GM23338 (cell line): Measurements from ENCODE around the gene PSMD13. TPM values are rescaled to one million over a fixed set of nuclear protein-coding genes. Genes with fewer than 3 reads are reported as not detected.

ENCODE experiments used
- ATAC-seq: fragments of 200-7000 bp; cut with Tn5 transposase; 3 replicates; pipeline ENCODE4 v1.9.1; 2020
- DNase-seq: peaks from one replicate; pipeline ENCODE4 v3.0.0-alpha.2; 2015; ENCODE audit warnings: low spot score
- H2AFZ ChIP-seq: fragments of 200-600 bp; sonication (generic); 2 replicates; pipeline ENCODE4 v1.8.0; 2016; ENCODE audit warnings: antibody characterized with exemption, mild to moderate bottlenecking, moderate library complexity
- H3F3A ChIP-seq: fragments of 200-600 bp; sonication (generic); replicated peaks from 2 replicates; pipeline ENCODE4 v1.8.0; 2017; ENCODE audit warnings: antibody characterized with exemption, mixed run types, low read depth
- H3K27ac ChIP-seq: fragments of 200-600 bp; sonication (generic); 2 replicates; pipeline ENCODE4 v1.6.1; 2016; ENCODE audit warnings: low read depth
- H3K27me3 ChIP-seq: fragments of 200-600 bp; sonication (generic); 2 replicates; pipeline ENCODE4 v1.8.0; 2016; ENCODE audit warnings: mild to moderate bottlenecking, mixed run types, moderate library complexity; ENCODE audit not compliant: insufficient read depth
- H3K36me3 ChIP-seq: fragments of 200-600 bp; sonication (generic); 2 replicates; pipeline ENCODE4 v1.8.0; 2016; ENCODE audit warnings: mild to moderate bottlenecking; ENCODE audit not compliant: insufficient read depth
- H3K4me1 ChIP-seq: fragments of 200-600 bp; sonication (generic); 2 replicates; pipeline ENCODE4 v1.8.0; 2016; ENCODE audit warnings: mild to moderate bottlenecking, moderate library complexity; ENCODE audit not compliant: insufficient read depth
- H3K4me2 ChIP-seq: fragments of 200-600 bp; sonication (generic); 2 replicates; pipeline ENCODE4 v1.7.1; 2017; ENCODE audit warnings: mixed run types
- H3K4me3 ChIP-seq: fragments of 200-600 bp; sonication (generic); 2 replicates; pipeline ENCODE4 v1.6.1; 2016; ENCODE audit warnings: mixed run types
- H3K79me2 ChIP-seq: fragments of 200-600 bp; sonication (generic); replicated peaks from 2 replicates; pipeline ENCODE4 v1.8.0; 2017; ENCODE audit warnings: mild to moderate bottlenecking; ENCODE audit not compliant: insufficient read depth
- H3K9me2 ChIP-seq: fragments of 200-600 bp; sonication (generic); 2 replicates; pipeline ENCODE4 v1.8.0; 2017; ENCODE audit not compliant: insufficient read depth
- H4K20me1 ChIP-seq: fragments of 200-600 bp; sonication (generic); replicated peaks from 2 replicates; pipeline ENCODE4 v1.8.0; 2017; ENCODE audit warnings: mild to moderate bottlenecking; ENCODE audit not compliant: insufficient read depth
- H3K27ac Mint-ChIP-seq: 2 replicates; pipeline ENCODE4 v1.8.0; 2020; ENCODE audit warnings: inconsistent platforms, mild to moderate bottlenecking, moderate library complexity, mixed read lengths
- H3K27me3 Mint-ChIP-seq: 3 replicates; pipeline ENCODE4 v1.8.0; 2022; ENCODE audit warnings: low read depth, mild to moderate bottlenecking, moderate library complexity, mixed read lengths, inconsistent platforms; ENCODE audit not compliant: insufficient read depth, poor library complexity
- H3K36me3 Mint-ChIP-seq: 3 replicates; pipeline ENCODE4 v1.8.0; 2021; ENCODE audit warnings: low read depth, mild to moderate bottlenecking, inconsistent platforms, moderate library complexity, mixed read lengths
- H3K4me1 Mint-ChIP-seq: 3 replicates; pipeline ENCODE4 v1.8.0; 2020; ENCODE audit warnings: mild to moderate bottlenecking, inconsistent platforms, mixed read lengths
- H3K4me3 Mint-ChIP-seq: 3 replicates; pipeline ENCODE4 v1.8.0; 2021; ENCODE audit warnings: moderate library complexity, mild to moderate bottlenecking, inconsistent platforms, mixed read lengths
- H3K9me3 Mint-ChIP-seq: 3 replicates; pipeline ENCODE4 v1.8.0; 2020; ENCODE audit warnings: moderate library complexity, mild to moderate bottlenecking, inconsistent platforms, mixed read lengths
- CREB1 ChIP-seq: fragments of 250-450 bp; sonication (Bioruptor Pico); IDR thresholded peaks from 2 replicates; pipeline ENCODE4 v1.5.0; 2020; ENCODE audit warnings: low read depth, mild to moderate bottlenecking, moderate library complexity
- POLR2AphosphoS5 ChIP-seq: IDR thresholded peaks from 2 replicates; pipeline ENCODE4 v1.6.1; 2016; ENCODE audit warnings: antibody characterized with exemption, low read depth
- ZNF331 ChIP-seq: fragments of 250-450 bp; sonication (Bioruptor Pico); IDR thresholded peaks from 2 replicates; pipeline ENCODE4 v1.5.0; 2020; ENCODE audit warnings: low read depth, mild to moderate bottlenecking, moderate library complexity
- polyA plus RNA-seq: library from polyadenylated mRNA; unstranded; fragments of >200 nt; fragmentation: Nextera tagmentation; extraction: Ambion mirVana; gene quantifications from 2 replicates; pipeline ENCODE4 v1.2.1, GENCODE V29; 2016
- total RNA-seq: library from RNA; depleted of rRNA; stranded (reverse); fragments of >200 nt; shearing (Covaris generic); gene quantifications from 2 replicates; pipeline ENCODE4 v1.2.3, GENCODE V29; 2014
- TF ChIP-seq, protein P1 (sequence below): IDR thresholded peaks from 2 replicates; pipeline ENCODE4 v1.6.1; 2016; ENCODE audit warnings: antibody characterized with exemption
- TF ChIP-seq, protein P2 (sequence below): IDR thresholded peaks from one replicate; pipeline ENCODE4 v1.6.1; 2018; ENCODE audit warnings: antibody characterized with exemption; ENCODE audit not compliant: unreplicated experiment
- TF ChIP-seq, protein P3 (sequence below), 2 experiments: fragments of 200-600 bp in 1 of 2; sonication (generic) in 1 of 2; conservative IDR thresholded peaks; 2 replicates each; pipeline versions ENCODE4 v1.5.1 to v1.6.1; 2016 to 2017; ENCODE audit warnings: antibody characterized with exemption in 2 of 2, low read depth in 2 of 2, mild to moderate bottlenecking in 2 of 2, moderate library complexity in 1 of 2

PSMD13 gene
- total and polyA plus RNA-seq, 2 experiments from 2014 or later, result 111 to 114 TPM

DNA sequence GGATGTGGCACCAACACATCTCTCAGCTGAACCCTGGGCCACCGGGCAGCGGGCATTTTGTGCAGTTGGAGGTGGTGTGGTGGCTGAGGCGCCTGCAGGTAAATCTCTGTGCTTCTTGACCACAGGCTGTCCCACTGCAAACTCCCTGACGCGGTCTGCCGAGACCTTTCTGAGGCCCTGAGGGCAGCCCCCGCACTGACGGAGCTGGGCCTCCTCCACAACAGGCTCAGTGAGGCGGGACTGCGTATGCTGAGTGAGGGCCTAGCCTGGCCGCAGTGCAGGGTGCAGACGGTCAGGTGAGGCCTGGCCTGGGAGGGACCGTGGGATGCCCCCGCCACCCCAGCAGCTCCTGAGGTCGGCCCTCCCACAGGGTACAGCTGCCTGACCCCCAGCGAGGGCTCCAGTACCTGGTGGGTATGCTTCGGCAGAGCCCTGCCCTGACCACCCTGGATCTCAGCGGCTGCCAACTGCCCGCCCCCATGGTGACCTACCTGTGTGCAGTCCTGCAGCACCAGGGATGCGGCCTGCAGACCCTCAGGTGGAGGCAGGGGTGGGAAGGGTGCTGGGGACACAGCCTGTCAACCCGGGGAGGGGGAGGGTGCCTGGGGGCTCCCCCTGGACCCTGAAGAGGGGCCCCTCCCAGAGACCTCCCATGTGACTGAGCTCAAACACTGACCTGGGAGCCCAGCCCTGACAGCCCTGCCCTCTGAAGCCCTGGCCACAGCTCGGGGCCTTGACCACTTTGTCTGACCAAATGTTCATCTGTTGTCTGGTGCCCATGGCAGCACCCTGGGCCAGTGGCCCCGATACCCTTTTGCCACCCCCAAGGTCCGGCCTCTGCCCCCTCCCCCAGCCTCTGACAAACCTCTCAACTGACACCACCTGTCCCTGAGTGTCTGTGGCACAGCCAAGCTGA is 47.6 kb downstream of the PSMD13 start:
- peaks cover 64% of the 10 kb centered on the region for H3K27me3 ChIP-seq
- H3K9me3 Mint-ChIP-seq, result peaks cover 2% of the 10 kb centered on the region; the same call in 1 of the 3 replicates
- H4K20me1 ChIP-seq, result no peaks in the 10 kb centered on the region
- no peaks in the 10 kb centered on the region for H3K4me1 ChIP-seq
- H3K36me3 Mint-ChIP-seq, result no peaks in the 10 kb centered on the region; the same call in 2 of the 3 replicates
- no peak overlapping the region for H3K4me2 ChIP-seq
- H3K9me2 ChIP-seq, result no peaks in the 10 kb centered on the region
- H3K4me3 ChIP-seq, result no peak overlapping the region
- peaks cover 60% of the 10 kb centered on the region for H3K27me3 Mint-ChIP-seq
- peaks cover 6% of the 10 kb centered on the region; the same call in 1 of the 2 replicates for H3F3A ChIP-seq
- no peaks in the 10 kb centered on the region for H3K79me2 ChIP-seq
- DNase-seq (no peak), ATAC-seq (no peak)
- H3K27ac Mint-ChIP-seq, result no peak overlapping the region
- no peaks in the 10 kb centered on the region for H3K36me3 ChIP-seq
- TF ChIP-seq, protein P1, sequence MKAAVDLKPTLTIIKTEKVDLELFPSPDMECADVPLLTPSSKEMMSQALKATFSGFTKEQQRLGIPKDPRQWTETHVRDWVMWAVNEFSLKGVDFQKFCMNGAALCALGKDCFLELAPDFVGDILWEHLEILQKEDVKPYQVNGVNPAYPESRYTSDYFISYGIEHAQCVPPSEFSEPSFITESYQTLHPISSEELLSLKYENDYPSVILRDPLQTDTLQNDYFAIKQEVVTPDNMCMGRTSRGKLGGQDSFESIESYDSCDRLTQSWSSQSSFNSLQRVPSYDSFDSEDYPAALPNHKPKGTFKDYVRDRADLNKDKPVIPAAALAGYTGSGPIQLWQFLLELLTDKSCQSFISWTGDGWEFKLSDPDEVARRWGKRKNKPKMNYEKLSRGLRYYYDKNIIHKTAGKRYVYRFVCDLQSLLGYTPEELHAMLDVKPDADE, result no peak
- TF ChIP-seq POLR2AphosphoS5 (no peak), ZNF331 (CRISPR knock-in tag) (no peak)
- peaks cover 24% of the 10 kb centered on the region for H3K4me1 Mint-ChIP-seq
- H3K27ac ChIP-seq, result no peak overlapping the region
- H3K4me3 Mint-ChIP-seq, result no peak overlapping the region
- no peak overlapping the region for H2AFZ ChIP-seq

DNA sequence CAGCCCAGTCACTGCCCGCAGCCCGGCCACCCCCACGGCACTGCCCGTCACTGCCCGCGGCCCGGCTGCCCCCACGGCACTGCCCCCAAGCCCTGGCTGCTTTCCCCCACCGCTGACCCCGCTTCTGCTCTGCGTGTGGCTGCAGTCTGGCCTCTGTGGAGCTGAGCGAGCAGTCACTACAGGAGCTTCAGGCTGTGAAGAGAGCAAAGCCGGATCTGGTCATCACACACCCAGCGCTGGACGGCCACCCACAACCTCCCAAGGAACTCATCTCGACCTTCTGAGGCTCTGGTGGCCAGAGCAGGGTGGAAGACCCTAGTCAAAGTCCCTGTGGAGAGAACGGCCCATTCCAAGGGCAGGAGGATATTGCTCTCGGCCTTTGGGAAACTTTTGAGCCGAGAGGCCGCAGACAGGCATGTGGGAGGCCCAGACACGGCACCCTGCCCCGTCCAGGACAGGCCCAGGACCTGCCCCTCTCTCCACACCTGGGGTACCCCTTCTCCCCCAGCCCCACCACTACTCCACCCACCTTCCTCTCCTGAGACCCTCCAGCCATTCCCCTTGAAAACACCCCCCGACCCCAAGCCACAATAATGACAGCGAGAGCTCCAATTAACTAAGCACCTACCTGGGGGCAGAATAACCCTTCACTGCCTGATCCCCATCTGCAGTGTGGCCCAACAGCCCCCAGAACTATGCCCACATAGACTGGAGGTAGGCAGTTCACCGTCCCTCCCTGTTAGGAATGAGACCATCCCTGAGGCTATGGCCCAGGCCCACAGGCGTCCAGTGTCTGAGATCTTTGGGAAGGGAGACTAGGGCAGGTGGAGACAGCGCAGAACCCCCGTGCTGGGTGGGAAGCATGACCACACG is 48.5 kb downstream of the PSMD13 start:
- H3K4me1 Mint-ChIP-seq, result peaks cover 28% of the 10 kb centered on the region
- Histone ChIP-seq H3K36me3 (no peaks in the 10 kb centered on the region), H3F3A (peaks cover 6% of the 10 kb centered on the region; the same call in 1 of the 2 replicates), H3K79me2 (no peaks in the 10 kb centered on the region), H2AFZ (no peak overlapping the region), H3K4me3 (no peak overlapping the region), H3K4me2 (no peak overlapping the region), H3K9me2 (no peaks in the 10 kb centered on the region), H3K27ac (no peak overlapping the region), H3K27me3 (peaks cover 55% of the 10 kb centered on the region), H3K4me1 (no peaks in the 10 kb centered on the region), H4K20me1 (no peaks in the 10 kb centered on the region)
- H3K9me3 Mint-ChIP-seq, result peaks cover 2% of the 10 kb centered on the region; the same call in 1 of the 3 replicates
- TF ChIP-seq POLR2AphosphoS5 (no peak), CREB1 (CRISPR knock-in tag) (no peak)
- TF ChIP-seq, protein P2, sequence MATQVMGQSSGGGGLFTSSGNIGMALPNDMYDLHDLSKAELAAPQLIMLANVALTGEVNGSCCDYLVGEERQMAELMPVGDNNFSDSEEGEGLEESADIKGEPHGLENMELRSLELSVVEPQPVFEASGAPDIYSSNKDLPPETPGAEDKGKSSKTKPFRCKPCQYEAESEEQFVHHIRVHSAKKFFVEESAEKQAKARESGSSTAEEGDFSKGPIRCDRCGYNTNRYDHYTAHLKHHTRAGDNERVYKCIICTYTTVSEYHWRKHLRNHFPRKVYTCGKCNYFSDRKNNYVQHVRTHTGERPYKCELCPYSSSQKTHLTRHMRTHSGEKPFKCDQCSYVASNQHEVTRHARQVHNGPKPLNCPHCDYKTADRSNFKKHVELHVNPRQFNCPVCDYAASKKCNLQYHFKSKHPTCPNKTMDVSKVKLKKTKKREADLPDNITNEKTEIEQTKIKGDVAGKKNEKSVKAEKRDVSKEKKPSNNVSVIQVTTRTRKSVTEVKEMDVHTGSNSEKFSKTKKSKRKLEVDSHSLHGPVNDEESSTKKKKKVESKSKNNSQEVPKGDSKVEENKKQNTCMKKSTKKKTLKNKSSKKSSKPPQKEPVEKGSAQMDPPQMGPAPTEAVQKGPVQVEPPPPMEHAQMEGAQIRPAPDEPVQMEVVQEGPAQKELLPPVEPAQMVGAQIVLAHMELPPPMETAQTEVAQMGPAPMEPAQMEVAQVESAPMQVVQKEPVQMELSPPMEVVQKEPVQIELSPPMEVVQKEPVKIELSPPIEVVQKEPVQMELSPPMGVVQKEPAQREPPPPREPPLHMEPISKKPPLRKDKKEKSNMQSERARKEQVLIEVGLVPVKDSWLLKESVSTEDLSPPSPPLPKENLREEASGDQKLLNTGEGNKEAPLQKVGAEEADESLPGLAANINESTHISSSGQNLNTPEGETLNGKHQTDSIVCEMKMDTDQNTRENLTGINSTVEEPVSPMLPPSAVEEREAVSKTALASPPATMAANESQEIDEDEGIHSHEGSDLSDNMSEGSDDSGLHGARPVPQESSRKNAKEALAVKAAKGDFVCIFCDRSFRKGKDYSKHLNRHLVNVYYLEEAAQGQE, result no peak
- TF ChIP-seq, protein P1, result no peak
- TF ChIP-seq, protein P3, sequence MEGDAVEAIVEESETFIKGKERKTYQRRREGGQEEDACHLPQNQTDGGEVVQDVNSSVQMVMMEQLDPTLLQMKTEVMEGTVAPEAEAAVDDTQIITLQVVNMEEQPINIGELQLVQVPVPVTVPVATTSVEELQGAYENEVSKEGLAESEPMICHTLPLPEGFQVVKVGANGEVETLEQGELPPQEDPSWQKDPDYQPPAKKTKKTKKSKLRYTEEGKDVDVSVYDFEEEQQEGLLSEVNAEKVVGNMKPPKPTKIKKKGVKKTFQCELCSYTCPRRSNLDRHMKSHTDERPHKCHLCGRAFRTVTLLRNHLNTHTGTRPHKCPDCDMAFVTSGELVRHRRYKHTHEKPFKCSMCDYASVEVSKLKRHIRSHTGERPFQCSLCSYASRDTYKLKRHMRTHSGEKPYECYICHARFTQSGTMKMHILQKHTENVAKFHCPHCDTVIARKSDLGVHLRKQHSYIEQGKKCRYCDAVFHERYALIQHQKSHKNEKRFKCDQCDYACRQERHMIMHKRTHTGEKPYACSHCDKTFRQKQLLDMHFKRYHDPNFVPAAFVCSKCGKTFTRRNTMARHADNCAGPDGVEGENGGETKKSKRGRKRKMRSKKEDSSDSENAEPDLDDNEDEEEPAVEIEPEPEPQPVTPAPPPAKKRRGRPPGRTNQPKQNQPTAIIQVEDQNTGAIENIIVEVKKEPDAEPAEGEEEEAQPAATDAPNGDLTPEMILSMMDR (conservative IDR thresholded peaks at IDR 0.05; ENCODE audit: low read depth in 2 of 2), result no peak
- ATAC-seq (no peak), DNase-seq (no peak)
- no peaks in the 10 kb centered on the region; the same call in 2 of the 3 replicates for H3K36me3 Mint-ChIP-seq
- peaks cover 56% of the 10 kb centered on the region for H3K27me3 Mint-ChIP-seq
- no peak overlapping the region for H3K4me3 Mint-ChIP-seq
- H3K27ac Mint-ChIP-seq, result no peak overlapping the region
